KG1 (cell line): ENCODE measurements around the gene ZDHHC1.

Source experiments
- DNase-seq: peaks from one replicate; lab custom pipeline; 2025; lab: John Stamatoyannopoulos, UW

ZDHHC1 gene

GRCh38 chr16:67415872-67416793 lies at the start of gene ZDHHC1:
TSS of gene ZDHHC1 (minus strand) at chr16:67416477. CDS start at chr16:67407775, 8,702 bp downstream.
- peak; percentile 16 for DNase-seq

GRCh38 chr16:67464565-67464964 lies 48.3 kb upstream of the ZDHHC1 start:
- DNase-seq, result no peak

GRCh38 chr16:67463691-67464090 lies 47.4 kb upstream of the ZDHHC1 start:
- DNase-seq, result no peak

- DNase-seq, result no peak
Measured at GRCh38 chr16:67463059-67463458, 46.8 kb upstream of the ZDHHC1 start.

- no peak for DNase-seq
Measured at GRCh38 chr16:67462279-67462655, 46.0 kb upstream of the ZDHHC1 start.

- DNase-seq, result no peak
Measured at GRCh38 chr16:67461600-67462278, 45.5 kb upstream of the ZDHHC1 start.

- no peak for DNase-seq
Measured at GRCh38 chr16:67460961-67461360, 44.7 kb upstream of the ZDHHC1 start.

- no peak for DNase-seq
Measured at GRCh38 chr16:67460168-67460567, 43.9 kb upstream of the ZDHHC1 start.

GRCh38 chr16:67459861-67460150 lies 43.5 kb upstream of the ZDHHC1 start:
- no peak for DNase-seq

GRCh38 chr16:67459066-67459860 lies 43.0 kb upstream of the ZDHHC1 start:
- DNase-seq, result no peak

- DNase-seq, result no peak
Measured at GRCh38 chr16:67458121-67458641, 41.9 kb upstream of the ZDHHC1 start.

GRCh38 chr16:67457611-67458010 lies 41.3 kb upstream of the ZDHHC1 start:
- no peak for DNase-seq

- no peak for DNase-seq
Measured at GRCh38 chr16:67456391-67457081, 40.3 kb upstream of the ZDHHC1 start.

- no peak for DNase-seq
Measured at GRCh38 chr16:67454852-67455251, 38.6 kb upstream of the ZDHHC1 start.

GRCh38 chr16:67454104-67454503 lies 37.8 kb upstream of the ZDHHC1 start:
- no peak for DNase-seq

GRCh38 chr16:67451704-67452435 lies 35.6 kb upstream of the ZDHHC1 start:
- no peak for DNase-seq

- no peak for DNase-seq
Measured at GRCh38 chr16:67451061-67451703, 34.9 kb upstream of the ZDHHC1 start.

GRCh38 chr16:67449739-67450138 lies 33.5 kb upstream of the ZDHHC1 start:
- DNase-seq, result no peak

- DNase-seq, result no peak
Measured at GRCh38 chr16:67449336-67449735, 33.1 kb upstream of the ZDHHC1 start.

- DNase-seq, result no peak
Measured at GRCh38 chr16:67448580-67448979, 32.3 kb upstream of the ZDHHC1 start.
